Activated CD4-positive, alpha-beta T cell treated with anti-CD3 and anti-CD28 coated beads, Interleukin-10, Interleukin-2, amounts not matched to agents 100 ng/mL and 50 ng/mL, durations not matched to agents 16 hours and 8 hours (primary cell): ENCODE data around the gene KCNAB2.
"Not testable (repeated sequence)": the region's sequence is repeated elsewhere in the genome, so short reads cannot be mapped to it uniquely, and the experiment has no call there.

Source experiments
- DNase-seq: peaks from one replicate; pipeline ENCODE4 v3.0.0-alpha.2; 2020

KCNAB2 gene

DNA sequence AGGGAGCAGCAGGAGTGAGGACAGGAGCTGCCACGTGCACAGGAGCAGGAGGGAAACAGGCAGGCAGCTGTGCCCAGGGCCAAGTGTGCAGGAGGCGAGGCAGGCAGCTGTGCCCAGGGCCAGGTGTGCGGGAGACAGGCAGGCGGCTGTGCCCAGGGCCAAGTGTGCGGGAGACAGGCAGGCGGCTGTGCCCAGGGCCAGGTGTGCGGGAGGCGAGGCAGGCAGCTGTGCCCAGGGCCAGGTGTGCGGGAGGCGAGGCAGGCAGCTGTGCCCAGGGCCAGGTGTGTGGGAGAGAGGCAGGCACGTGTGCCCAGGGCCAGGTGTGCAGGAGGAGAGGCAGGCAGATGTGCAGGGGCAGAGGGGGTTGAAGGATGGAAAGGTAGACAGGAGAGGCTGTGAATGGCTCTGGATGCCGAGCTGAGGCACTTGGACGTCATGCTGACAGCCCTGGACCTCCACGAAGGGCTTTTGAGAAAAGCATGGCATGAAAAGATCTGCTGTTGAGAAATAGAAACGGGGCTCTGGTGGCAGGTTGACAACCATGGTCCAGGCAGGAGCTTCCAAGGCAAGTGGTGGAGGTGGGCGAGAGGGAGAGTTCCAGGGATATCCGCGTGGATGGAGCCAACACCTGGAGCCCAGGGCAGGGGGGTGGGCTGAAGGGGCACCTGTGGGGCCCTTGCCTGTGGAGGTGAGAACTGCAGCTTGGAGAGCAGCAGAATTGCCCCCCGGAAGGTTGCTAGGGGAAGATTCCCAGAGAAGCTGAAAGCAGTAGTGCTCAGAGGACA lies 34.3 kb upstream of the KCNAB2 start:
- no peak for DNase-seq

DNA sequence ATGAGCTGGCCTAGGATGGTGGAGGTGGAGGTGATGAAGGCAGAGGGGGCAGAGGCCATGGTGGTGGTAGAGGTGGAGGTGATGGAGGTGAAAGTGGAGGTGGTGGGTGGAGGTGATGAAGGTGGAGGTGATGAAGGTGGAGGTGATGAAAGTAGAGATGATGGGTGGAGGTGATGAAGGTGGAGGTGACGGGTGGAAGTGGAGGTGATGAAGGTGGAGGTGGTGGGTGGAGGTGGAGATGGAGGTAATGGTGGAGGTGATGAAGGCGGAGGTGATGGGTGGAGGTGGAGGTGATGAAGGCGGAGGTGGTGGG lies 33.8 kb upstream of the KCNAB2 start:
- no peak for DNase-seq

DNA sequence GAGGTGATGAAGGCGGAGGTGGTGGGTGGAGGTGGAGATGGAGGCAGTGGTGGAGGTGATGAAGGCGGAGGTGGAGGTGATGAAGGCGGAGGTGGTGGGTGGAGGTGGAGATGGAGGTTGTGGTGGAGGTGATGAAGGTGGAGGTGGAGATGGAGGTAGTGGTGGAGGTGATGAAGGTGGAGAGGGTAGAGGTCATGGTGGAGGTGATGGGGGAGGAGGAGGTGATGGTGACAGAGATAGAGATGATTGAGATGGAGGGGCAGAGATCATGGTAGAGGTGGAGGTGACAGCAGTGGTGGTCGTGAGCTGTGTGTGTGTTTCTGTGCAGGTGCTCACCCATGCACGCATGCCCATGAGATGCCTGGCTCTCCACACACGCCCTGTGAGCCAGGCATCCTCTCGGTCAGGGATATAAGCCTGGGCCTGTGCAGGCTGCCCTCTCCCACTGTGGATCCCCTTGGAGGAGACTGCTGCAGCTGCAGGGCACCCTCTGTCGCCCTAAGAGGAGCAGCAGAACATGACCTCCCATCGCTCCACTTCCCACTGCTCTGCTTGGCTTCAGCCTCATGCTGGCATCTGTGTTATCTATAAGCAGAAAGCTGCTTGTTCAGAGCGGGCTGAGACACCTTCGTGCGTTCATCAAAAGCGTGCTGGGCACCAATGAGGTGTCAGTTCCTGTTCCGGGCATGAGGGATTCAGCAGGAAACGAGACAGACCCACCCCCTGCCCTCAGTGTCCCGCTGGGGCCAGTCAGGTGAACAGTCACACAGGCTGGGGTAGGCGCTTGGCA lies 33.0 kb upstream of the KCNAB2 start:
- no peak for DNase-seq

DNA sequence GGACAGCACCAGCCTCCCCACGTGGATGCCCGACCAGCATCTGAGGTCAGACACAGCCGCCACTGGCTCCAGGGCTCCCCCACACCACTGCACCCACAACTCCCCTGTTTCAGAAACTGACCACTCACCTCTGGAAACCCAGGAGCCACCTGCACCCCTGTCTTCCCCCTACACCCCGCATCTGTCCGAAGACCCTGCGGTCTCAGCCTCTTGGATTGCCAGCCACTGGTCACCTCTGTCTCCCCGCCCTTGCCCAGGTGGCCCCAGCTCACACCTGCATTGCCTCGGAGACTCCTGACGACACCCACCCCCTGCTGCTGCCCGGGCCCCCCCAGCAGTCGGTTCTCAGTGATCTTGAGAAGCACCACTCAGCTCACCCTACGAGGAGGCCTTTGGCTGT lies 32.2 kb upstream of the KCNAB2 start:
- no peak for DNase-seq

DNA sequence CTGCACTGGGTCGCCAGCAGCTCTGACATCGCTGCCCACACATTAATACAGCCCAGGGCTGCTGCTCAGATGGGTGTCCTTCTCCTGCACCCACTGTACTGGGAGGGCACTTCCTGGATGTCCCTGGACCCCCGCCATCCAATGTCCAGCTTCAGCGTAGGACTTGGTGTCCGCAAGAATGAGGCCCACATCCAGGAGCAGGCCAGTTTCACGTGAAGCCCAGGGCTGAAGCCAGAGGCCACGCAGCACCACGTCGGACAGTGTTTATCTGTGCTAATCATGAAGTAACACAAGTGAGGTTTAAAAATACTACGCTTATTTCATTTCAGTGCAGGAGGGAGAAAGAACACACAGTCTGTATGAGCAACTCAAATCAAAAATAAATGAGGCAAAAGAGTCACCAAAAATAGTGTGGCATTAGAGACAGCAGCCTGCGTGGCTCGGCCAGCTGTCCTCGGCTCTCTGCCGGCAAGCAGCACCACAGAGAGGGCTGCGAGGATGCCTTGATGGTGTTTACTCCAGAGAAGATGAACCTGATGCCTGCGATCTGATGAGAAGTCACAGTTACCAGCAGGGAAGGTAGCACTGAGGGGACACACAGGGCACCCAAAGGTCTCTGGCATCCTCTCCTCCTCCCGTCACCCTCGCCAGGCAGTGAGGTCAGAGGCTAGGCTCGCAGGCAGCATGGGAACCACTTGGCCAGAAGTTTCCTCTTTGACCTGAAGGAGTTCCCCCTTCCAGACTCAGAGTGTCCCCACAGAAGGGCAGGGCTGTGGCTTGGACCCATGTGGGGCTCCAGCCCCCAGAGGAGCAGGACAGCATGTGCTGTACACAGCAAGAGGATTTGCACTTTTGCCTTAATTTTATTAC lies 31.3 kb upstream of the KCNAB2 start:
- no peak for DNase-seq

DNA sequence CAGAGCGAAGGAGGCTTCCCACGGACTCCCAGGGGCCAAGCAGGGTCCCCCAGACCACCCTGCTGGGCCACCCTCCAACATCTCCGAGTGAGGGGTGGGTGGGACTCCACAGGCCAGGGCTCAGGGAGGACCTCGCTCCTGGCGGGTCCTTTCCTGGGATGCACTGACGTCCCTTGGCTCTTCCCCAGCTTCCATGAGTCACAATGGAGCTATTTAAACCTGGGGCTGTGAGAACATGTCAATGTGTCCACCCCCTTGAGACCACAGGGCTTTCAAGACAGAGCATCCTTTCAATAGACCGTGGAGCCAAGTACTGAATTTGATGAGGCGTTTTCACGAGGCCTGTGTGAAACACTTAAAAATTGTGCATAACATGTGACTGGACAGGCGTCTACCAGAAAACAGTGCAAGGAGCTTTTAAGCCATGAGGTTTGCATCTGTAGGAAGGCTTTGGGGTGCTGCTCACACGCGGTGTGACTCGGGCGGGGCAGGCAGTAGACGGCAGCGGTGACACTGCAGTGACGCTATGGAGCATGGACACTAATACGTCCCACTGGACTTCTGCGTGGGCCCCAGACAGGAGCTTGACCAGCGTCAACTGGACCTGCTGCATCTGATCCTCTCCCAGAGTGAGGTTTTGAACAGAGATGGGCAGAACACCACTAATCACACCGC lies 29.4 kb upstream of the KCNAB2 start:
- DNase-seq = no peak

DNA sequence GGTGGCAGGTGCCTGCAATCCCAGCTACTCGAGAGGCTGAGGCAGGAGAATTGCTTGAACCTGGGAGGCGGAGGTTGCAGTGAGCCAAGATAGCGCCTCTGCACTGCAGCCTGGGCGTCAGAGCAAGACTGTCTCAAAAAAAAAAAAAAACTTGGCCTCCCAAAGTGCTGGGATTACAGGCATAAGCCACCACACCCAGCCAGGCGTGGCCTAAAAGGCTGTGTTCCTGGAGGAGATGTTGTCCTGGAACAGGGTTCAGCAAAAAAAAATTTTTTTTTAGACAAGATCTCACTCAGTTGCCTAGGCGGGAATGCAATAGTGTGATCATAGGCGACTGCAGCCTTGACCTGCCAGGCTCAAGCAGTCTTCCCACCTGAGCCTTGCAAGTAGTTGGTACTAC lies 28.0 kb upstream of the KCNAB2 start:
- not testable (repeated sequence) for DNase-seq

DNA sequence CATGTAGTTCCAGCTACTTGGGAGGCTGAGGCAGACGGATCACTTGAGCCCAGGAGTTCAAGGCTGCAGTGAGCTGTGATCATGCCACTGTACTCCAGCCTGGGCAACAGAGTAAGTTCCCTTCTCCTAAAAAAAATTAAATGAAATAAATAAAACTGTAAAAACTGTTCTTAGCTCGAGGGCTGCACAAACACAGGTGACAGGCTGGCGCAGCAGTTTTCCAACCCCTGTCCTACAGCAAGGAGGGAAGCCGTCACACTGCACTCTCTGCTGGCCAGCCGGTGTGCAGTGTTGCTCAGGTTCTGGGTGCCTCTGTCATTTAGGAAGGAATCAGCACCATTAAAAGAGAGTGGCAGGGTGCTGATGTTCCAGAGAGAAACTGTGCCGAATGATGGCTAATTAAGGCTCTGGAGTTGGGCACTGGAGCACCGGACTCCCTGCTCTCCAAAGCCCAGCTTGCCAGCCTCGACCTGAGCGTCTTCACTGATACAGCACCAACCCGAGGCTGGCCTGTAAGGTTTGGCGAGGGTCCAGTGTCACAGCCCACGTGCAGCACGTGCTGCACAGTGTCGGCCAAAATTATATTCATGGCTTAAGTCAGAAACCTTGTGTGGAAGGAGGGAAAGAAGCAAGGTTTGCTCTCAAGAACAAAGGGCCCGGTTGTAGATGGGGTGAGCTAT lies 26.4 kb upstream of the KCNAB2 start:
- DNase-seq = no peak

DNA sequence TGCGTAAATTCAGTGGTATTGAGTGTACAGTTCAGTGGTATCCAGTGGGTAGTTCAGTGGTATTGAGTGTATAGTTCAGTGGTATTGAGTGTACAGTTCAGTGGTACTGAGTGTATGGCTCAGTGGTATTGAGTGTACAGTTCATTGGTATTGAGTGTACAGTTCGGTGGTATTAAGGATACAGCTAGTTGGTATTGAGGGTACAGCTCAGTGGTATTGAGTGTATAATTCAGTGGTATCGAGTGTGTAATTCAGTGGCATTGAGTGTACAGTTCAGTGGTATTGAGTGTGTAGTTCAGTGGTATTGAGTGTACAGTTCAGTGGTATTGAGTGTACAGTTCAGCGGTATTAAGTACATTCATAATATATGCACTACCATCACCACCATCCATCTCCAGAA lies 23.5 kb upstream of the KCNAB2 start:
- DNase-seq = no peak

DNA sequence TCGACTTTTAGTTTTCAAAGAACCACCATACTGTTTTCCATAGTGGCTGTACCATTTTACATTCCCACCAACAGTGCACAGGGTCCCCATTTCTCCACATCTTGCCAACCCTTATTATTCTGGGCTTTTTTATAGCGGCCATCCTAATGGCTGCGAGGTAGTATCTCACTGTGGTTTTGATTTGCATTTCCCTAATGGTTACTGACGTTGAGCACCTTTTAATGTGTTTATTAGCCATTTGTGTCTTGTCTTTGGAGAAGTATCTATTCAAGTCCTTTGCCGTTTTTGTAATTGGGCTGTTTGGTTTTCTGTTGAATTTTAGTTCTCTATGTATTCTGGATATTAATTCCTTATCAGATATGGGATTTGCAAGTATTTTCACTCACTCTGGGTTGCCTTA lies 22.3 kb upstream of the KCNAB2 start:
- DNase-seq = no peak

DNA sequence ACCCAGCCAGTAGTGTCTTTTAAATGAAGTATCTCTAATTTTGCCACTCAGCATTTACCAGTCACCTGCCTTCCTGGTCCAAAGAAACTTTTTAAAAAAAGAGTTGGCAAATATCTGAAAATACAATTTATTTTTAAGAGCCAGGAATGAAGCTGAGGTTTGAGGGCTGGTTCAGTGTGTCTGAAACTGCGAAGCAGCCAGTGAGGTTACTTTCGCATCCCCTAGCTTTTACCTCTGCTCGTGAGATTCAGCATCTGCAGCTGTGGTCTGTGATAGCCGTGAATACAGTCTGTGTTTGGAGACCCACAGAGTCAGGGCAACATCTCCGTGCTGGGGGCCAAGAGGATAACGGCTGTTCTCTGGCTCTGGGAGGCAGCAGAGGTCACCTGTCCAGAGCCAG lies 21.3 kb upstream of the KCNAB2 start:
- no peak for DNase-seq

DNA sequence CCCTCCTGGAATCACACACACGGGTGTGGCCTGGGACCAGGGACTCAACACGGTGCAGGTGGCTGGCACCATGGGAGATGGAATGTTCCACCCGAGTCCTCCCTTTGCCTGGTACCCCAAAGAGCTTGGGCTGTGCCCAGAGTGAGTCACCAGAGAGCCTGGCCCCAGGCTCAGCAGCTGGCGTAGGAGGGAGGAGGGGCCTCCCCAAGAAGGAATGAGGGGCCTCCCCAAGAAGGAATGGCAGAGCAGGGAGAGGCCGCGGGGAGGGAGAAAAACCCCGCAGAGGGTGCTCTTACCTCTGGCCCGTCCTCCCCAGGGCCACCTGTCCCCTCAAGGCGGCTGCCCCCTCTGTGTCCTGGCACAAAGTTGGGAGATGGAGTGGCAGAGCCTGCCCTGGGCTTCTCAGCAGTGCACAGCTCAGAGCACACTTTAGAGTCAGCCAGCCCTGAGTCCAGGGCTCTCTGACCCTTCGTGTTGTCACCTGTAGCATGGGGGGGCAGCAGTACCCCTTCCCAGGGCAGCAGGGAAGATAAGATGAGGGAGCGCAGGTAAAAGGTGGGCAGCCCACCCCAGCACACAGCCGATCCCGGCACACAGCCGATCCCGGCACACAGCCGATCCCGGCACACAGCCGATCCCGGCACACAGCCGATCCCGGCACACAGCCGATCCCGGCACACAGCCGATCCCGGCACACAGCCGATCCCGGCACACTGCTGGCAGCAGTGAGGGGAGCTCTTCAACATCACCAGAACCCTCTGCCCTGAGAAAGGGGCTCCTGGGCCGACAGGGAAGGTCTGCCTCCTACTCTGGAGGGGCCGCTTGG lies 20.2 kb upstream of the KCNAB2 start:
- DNase-seq = peak; percentile 43

DNA sequence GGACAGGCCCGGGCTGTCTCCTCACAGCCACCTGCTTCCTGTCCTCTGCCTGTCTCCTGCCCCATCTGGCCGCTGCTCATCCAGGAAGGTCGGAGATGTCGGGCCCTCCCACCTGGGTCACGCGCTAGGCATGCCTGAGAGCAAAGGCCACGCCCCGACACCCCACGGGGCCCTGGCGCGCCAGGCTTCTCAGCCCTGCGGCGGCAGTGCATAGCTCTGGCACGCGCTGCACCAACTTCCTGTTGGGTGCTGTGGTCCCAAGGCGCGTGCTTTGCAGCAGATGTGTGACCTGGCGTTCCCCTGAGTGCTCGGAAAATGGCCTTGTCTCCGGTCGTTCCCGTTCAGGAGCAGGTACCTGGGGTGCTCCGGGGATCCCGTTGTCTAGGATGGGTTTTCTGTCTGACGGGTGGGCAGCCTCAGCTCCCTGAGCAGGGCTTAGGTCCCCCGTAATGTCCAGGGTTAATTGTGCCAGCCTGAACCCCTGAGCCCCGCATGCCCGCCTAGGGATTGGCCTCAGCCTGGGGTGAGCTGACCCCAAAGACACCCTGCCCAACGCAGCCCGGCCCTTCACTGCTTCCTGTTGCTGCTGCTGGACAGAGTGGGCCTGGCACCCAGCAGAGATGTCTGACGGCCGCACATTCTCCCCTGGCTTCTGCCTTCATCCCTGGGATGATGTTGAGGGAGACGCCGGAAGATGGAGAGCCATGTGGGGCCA lies 19.4 kb upstream of the KCNAB2 start:
- peak; percentile 98 for DNase-seq

DNA sequence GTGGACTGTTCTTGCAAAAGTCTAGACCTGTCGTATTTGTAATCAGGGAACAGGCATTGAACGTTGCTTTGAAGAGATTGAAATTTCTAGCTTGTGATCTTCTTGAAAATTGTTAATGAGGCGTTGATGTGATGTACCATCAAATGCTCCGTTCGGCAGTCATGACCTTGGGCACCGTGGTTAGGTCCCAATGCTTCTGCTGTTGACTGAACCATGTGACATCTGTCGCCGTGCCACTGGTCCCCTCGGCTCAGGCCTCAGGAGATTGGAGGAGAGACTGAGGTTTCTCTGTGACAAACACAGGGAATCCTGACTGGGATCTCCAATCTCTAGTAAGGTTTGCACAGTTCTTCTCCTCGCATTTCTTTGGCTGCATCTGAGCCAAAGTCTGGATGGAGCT lies 18.1 kb upstream of the KCNAB2 start:
- peak; percentile 74 for DNase-seq

DNA sequence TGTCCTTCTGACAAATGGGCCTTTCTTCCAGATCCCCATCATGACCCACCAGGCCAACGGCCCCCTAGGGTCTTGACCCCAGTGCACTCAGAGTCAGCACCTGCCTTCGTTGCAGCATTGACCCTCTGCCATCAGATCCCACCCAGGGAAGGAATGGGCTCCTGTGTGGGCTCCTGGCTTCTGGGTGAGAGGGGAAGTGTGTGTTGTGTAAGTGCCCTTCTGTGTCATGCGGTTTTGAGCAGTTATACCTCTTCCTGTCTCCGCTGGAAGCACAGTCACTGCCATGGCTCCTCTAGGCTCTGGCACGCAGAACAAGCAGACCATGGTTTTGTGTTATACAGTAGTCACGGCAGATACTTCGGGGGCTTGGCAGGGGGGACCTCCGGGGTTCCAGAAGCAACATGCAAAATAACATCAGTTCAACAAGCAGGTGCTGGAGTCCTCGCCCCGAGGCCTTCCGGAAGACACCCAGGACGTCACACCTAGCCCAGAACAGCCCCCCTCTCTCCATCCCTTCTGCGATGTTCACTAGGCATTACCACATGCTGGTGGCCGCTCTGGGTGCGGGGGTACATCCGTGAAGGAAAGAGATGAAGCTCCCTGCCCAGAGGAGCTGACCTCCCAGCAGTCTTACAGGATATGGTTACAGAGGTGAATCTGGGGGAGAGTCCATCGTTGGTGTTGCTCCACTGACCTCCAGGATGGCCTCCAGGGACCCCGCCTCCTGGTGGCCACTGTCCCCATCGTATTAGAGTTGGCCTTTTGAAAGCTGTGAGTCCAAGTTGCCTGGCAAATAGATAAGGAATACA lies 17.4 kb upstream of the KCNAB2 start:
- DNase-seq = peak; percentile 88

DNA sequence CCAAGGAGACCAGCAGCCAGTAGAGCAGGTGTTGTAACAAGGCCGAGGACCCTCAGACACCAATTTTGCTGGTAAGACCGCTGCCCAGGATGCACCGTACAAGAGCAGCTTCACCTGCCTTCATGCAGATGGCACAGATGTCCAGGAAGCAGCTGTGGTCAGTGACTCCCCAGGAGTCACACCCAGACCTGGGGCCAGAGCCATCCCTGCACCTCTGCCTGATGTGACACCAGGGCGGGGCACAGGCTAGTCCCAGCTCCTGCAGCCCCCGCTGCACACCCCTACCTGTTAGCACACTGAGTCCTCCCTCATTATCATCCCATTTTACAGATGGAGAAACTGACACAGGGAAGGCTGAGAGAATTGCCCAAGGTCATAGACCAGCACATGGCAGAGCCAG lies 16.3 kb upstream of the KCNAB2 start:
- no peak for DNase-seq

DNA sequence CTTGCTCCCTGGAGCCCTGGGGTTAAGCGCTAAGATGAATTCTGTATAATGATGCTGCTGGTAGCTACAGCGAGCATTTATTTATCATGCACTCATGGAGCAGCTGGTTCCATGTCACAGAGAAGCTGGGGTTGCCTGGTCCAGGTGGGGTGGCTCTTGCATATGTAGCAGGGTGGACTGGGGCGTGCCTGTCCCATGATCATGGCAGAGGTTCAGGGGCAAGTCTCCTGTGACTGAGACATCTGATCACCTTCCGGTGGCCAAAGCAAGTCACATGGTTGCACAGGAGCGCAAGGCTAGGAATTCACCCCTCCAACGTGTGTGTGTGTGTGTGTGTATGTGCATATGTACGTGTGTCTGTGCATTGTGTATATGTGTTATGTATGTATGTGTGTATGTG lies 15.6 kb upstream of the KCNAB2 start:
- no peak for DNase-seq

DNA sequence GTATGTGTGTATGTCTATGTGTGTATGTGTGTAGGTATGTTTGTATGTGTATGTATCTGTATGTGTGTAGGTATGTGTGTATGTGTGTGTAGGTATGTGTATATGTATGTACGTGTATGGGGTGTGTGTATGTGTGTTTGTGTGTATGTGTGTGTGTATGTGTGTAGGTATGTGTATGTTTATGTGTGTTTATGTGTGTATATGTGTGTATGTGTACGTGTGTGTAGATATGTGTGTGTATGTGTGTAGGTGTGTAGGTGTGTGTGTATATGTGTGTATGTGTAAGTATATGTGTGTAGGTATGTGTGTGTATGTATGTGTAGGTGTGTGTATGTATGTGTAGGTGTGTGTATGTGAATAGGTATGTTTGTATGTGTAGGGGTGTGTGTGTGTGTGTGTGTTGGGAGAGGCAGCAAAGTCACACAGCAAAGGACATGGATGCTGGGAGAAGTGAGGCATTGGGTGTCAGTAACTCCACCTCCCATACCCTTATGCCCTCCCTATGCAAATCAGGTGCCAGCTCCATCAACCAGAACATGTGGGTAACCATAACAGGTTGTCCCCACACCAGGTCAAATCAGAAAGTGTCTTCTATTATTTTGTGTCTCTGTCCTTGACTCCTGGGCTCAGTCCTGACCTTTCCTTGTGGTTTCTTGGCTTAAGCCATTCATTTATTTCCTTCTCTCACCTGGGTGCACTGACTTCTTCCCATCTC lies 15.0 kb upstream of the KCNAB2 start:
- DNase-seq = no peak

DNA sequence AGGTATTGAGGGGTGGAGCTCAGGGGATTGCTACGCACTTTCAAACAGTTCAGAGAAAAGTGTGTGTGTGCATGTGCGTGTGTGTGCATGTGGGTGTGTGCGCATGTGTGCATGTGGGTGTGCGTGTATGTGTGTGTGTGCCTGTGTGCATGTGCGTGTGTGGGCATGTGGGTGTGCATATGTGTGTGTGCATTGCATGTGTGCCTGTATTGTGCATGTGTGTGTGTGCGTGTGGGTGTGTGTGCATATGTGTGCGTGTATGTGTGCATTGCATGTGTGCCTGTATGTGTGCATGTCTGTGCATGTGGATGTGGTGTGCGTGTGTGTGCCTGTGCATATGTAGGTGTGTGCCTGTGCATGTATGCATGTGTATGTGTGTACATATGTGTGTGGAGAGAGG lies 12.6 kb upstream of the KCNAB2 start:
- DNase-seq = no peak
